Osteocyte (in vitro differentiated cells): Measurements from ENCODE around the gene SEMA4D. TPM values are rescaled to one million over a fixed set of nuclear protein-coding genes. Genes with fewer than 3 reads are reported as not detected.

ENCODE experiments used
- DNase-seq: peaks from one replicate; pipeline ENCODE4 v3.0.0; 2021; ENCODE audit warnings: mixed read lengths; ENCODE audit not compliant: unreplicated experiment; ENCODE audit errors: extremely low spot score
- H3K27ac Mint-ChIP-seq: one replicate; pipeline ENCODE4 v1.8.0; 2021; ENCODE audit warnings: mild to moderate bottlenecking, mixed read lengths; ENCODE audit not compliant: unreplicated experiment
- H3K27me3 Mint-ChIP-seq: one replicate; pipeline ENCODE4 v1.8.0; 2021; ENCODE audit warnings: mixed read lengths; ENCODE audit not compliant: unreplicated experiment
- H3K36me3 Mint-ChIP-seq: one replicate; pipeline ENCODE4 v1.8.0; 2021; ENCODE audit warnings: mixed read lengths; ENCODE audit not compliant: unreplicated experiment
- H3K4me1 Mint-ChIP-seq: one replicate; pipeline ENCODE4 v1.8.0; 2021; ENCODE audit warnings: mixed read lengths; ENCODE audit not compliant: unreplicated experiment
- H3K4me3 Mint-ChIP-seq: one replicate; pipeline ENCODE4 v1.8.0; 2021; ENCODE audit warnings: mild to moderate bottlenecking, moderate library complexity, mixed read lengths; ENCODE audit not compliant: unreplicated experiment
- H3K9me3 Mint-ChIP-seq: one replicate; pipeline ENCODE4 v1.8.0; 2021; ENCODE audit warnings: mixed read lengths; ENCODE audit not compliant: unreplicated experiment
- CTCF ChIP-seq: fragments of 200-600 bp; sonication (generic); IDR thresholded peaks from 2 replicates; pipeline ENCODE4 v1.5.0; 2021; ENCODE audit warnings: antibody characterized with exemption, mild to moderate bottlenecking, moderate library complexity
- total RNA-seq: library from RNA; stranded (reverse); gene quantifications from 2 replicates; pipeline ENCODE4 v1.2.1, GENCODE V29; 2021

SEMA4D gene
- total RNA-seq, 1 donor from 2014 or later = 2.0 TPM

GRCh38 chr9:89388868-89389177 lies 109.1 kb downstream of the SEMA4D start:
- no peak for TF ChIP-seq CTCF
- no peaks in the 10 kb centered on the region for H3K9me3 Mint-ChIP-seq
- no peaks in the 10 kb centered on the region for H3K27me3 Mint-ChIP-seq
- H3K27ac Mint-ChIP-seq = no peak overlapping the region
- no peaks in the 10 kb centered on the region for H3K4me1 Mint-ChIP-seq
- no peak overlapping the region for H3K4me3 Mint-ChIP-seq
- H3K36me3 Mint-ChIP-seq = peaks cover 5% of the 10 kb centered on the region
- no peak for DNase-seq

- Mint-ChIP-seq H3K4me3 (no peak overlapping the region), H3K27me3 (no peaks in the 10 kb centered on the region), H3K27ac (no peak overlapping the region), H3K36me3 (peaks cover 5% of the 10 kb centered on the region), H3K4me1 (no peaks in the 10 kb centered on the region), H3K9me3 (no peaks in the 10 kb centered on the region)
- DNase-seq = no peak
- no peak for TF ChIP-seq CTCF
Observed at GRCh38 chr9:89388084-89388867, 109.6 kb downstream of the SEMA4D start.

- Mint-ChIP-seq H3K4me3 (no peak overlapping the region), H3K4me1 (no peaks in the 10 kb centered on the region), H3K9me3 (no peaks in the 10 kb centered on the region), H3K27ac (no peak overlapping the region), H3K27me3 (no peaks in the 10 kb centered on the region), H3K36me3 (peaks cover 5% of the 10 kb centered on the region)
- no peak for DNase-seq
- no peak for TF ChIP-seq CTCF
Observed at GRCh38 chr9:89387197-89387849, 110.6 kb downstream of the SEMA4D start.

- no peak for TF ChIP-seq CTCF
- H3K36me3 Mint-ChIP-seq = peaks cover 5% of the 10 kb centered on the region
- DNase-seq = no peak
- no peaks in the 10 kb centered on the region for H3K9me3 Mint-ChIP-seq
- H3K4me3 Mint-ChIP-seq = no peak overlapping the region
- H3K27ac Mint-ChIP-seq = no peak overlapping the region
- no peaks in the 10 kb centered on the region for H3K4me1 Mint-ChIP-seq
- H3K27me3 Mint-ChIP-seq = no peaks in the 10 kb centered on the region
Observed at GRCh38 chr9:89386797-89387196, 111.1 kb downstream of the SEMA4D start.

- Mint-ChIP-seq H3K27ac (no peak overlapping the region), H3K9me3 (no peaks in the 10 kb centered on the region), H3K4me3 (no peak overlapping the region), H3K27me3 (no peaks in the 10 kb centered on the region), H3K36me3 (peaks cover 5% of the 10 kb centered on the region), H3K4me1 (no peaks in the 10 kb centered on the region)
- no peak for DNase-seq
- no peak for TF ChIP-seq CTCF
Observed at GRCh38 chr9:89386206-89386605, 111.7 kb downstream of the SEMA4D start.
